Upper lobe of left lung (tissue), 4 donors: ENCODE data around the gene FAHD1.

Experiments used
- CTCF ChIP-seq, 6 experiments: fragments of 450-650 bp in 4 of 6; fragments of 200-600 bp in 2 of 6; sonication (generic) in 2 of 6; IDR thresholded peaks; one replicate each; pipeline ENCODE4 v1.5.1; 2016 to 2019; ENCODE audit warnings: antibody characterized with exemption in 6 of 6
- EP300 ChIP-seq, 4 donors: sonication (generic); formaldehyde crosslinking; IDR thresholded peaks; one replicate each; pipeline ENCODE4 v1.5.1; 2017; ENCODE audit warnings: antibody characterized with exemption in 4 of 4, control low read depth in 2 of 4
- POLR2A ChIP-seq, 4 donors: fragments of 450-650 bp; IDR thresholded peaks; one replicate each; pipeline ENCODE4 v1.5.1; 2016 to 2017; ENCODE audit warnings: antibody characterized with exemption in 4 of 4, mild to moderate bottlenecking in 2 of 4
- POLR2AphosphoS5 ChIP-seq, 2 donors: sonication (generic); formaldehyde crosslinking; IDR thresholded peaks; one replicate each; pipeline ENCODE4 v1.5.1; 2017; ENCODE audit warnings: antibody characterized with exemption in 2 of 2

GRCh38 chr16:1861730-1862129 is 34.7 kb downstream of the FAHD1 start:
- TF ChIP-seq CTCF (IDR thresholded peaks at IDR 0.05) (no peak), POLR2AphosphoS5 (IDR thresholded peaks at IDR 0.05) (no peak), EP300 (IDR thresholded peaks at IDR 0.05) (no peak), POLR2A (IDR thresholded peaks at IDR 0.05) (no peak)
